HG03039 (cell line): ENCODE results near the gene IL2.

Experiments
- ATAC-seq: cut with Tn5 transposase; IDR thresholded peaks from one replicate; pipeline ENCODE4 v1.9.1; 2021; ENCODE audit warnings: mild to moderate bottlenecking, moderate library complexity; ENCODE audit not compliant: unreplicated experiment

Gene IL2

DNA sequence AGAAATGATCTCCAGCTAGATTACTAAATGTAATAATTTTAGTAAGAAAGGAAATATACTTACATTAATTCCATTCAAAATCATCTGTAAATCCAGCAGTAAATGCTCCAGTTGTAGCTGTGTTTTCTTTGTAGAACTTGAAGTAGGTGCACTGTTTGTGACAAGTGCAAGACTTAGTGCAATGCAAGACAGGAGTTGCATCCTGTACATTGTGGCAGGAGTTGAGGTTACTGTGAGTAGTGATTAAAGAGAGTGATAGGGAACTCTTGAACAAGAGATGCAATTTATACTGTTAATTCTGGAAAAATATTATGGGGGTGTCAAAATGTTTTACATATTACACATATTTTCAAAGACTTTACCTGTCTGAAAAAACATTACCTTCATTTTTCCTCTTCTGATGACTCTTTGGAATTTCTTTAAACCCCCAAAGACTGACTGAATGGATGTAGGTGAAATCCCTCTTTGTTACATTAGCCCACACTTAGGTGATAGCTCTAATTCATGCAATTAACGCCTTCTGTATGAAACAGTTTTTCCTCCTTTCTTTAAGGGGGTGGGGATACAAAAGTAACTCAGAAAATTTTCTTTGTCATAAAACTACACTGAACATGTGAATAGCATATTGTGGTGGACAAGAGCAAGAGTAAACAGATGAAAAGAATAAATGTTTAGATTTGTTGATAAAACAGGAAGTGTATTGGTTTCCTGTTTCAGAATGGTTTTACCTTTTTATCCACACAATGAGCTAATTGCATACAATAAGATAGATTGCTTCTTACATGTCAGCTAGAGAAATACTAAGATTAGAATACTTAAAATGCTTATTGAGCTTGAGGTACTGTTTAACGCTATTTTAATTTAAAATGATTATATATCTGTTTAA is at the start of gene IL2:
TSS of gene IL2 (minus strand) at position 495 of the 886 bp plus-strand sequence. CDS start at position 210, 285 bp downstream.
- ATAC-seq: no peak

DNA sequence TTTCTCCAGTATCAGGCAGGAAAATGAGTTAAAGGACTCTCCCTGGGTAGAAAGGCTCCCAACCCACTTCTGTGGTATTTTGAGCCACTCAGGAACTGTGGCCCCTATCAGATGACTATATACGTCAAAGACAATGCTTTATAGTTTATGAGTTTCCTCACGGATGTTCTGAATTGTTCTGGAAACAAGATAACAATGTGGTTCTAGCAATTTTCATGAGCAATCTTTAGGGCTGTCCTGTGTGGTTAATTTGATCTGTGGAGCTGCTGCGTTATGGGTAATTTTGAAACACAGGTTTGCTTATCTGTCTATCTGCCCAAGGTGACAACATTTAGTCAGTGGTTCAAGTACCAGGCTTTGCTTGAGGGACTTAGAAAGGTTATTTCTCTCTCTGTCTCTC is 46.7 kb upstream of the IL2 start:
- no peak for ATAC-seq

DNA sequence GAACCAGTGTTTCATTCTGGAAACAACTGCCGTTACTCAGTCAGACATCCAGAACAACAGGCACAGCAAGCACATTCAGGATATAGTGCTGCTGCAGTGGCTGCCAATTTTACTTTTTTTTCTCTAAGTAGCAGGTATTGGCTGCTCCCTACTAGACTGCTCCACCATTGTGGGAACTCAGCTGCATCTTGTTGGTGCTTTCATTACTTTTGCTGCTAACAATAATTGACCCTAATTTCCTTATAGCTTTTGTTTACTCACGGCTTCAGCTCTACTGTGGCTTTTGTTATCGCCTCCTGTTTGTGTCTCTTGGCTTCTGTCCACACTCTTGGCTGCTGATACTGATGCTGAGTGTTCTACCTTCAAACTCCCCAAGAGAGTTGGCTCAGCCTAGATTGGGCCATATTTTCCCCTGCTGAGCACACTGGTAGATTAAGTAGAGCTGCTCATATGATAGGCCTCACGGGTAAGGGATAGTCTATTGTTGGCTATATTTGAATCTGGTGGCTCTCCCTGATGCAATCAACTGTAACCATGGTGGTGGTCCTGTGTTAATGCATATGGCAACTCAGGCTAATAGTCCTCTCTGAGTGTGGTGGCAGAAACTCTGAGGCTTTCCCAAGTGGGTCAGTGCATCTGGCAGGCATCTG is 44.5 kb upstream of the IL2 start:
- ATAC-seq: no peak

DNA sequence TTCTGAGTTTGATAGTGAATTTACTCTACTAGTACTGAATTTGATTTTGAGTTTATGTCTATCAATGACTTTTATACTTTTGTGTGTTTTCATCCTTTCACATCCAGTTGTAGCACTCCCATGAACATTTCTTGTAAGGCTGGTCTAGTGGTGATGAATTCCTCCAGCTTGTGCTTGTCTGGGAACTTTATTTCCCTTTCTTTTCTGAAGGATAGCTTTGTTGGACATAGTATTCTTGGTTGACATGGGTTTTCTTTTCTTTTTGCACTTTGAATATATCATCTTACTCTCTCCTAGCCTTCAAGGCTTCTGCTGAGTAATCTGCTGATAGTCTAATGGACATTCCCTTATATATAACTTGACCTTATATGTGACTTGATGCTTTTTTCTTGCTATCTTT is 32.5 kb upstream of the IL2 start:
- ATAC-seq: no peak

DNA sequence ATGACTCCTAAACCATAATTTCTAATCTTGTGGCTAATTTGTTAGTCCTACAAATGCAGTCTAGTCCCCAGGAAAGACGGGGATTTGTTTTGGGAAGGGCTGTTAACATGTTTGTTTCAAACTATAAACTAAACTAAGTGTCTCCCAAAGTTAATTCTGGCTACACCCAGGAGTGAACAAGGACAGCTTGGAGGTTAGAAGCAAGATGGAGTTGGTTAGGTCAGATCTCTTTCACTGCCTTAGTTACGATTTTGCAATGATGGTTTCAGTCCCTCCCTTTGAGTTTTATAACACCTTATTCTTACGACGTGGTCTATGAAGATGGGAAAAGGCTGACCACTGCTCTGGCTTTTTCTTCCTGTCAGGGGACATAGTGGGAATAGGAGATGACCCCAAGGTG is 27.0 kb upstream of the IL2 start:
- ATAC-seq: no peak

DNA sequence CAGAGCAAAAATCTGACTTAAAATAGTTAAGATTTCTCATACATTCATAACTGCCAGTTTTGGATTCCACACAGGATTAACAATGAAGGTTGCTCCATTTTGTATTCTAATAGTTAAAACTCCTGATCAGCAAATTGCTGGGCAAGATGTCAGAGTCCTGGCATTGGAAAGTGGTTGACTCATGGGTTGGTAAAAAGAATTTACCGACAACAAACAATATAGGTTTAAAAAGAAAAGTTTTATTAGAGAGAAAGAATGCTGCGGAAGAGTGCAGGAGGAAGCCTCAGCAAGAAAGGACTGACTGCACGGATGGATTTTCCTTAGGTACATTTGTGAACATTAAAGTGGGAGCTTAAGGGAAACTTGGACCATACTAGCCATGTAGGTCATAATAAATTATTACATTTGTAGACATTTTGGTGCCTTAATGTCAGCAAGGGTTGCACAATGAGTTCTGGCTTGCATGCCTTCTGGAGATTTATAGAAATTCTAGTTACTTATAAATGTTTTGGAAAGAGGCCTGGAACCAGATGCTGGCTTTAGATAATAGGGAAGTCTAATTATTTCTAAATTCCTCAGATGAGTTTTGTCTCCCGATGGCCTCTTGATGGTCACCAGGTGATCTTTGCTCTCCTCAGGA is 25.4 kb upstream of the IL2 start:
- ATAC-seq: no peak

DNA sequence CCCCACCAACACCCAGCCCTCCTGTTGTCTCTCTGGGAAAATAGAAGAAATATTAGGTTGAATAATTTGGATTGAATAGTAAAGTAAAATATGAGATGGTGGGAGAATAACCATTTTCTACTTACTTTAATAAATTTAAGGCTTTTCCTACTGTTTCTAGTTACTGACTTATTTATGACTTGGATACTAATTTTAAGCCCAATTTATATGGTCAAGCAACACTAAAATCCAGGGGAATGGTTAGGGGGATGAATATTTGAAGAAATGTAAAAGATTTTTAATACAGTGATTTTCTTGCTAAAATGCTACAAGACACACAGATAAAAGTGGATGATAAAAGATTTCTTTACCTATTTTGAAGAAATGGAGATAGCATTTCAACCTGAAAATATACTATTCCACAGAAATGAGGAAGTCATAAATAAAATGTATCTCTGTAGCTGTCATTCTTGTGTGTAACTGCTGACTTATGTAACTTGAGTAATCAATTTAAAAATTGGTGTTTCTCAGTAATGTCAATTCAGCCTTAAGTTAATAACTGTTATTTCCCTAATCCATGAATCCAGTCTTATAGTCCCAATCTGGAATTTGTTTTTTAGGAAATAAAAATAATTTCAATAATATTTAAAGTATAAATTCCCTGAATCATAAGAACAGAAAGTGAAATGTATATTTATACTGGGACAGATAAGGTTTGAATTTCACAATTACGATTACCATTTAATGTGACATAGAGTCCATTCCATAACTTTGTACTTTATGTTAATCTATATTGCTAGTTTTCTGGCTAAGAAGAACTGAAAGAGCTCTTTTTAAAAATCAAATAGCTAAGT is 24.3 kb upstream of the IL2 start:
- ATAC-seq: no peak

DNA sequence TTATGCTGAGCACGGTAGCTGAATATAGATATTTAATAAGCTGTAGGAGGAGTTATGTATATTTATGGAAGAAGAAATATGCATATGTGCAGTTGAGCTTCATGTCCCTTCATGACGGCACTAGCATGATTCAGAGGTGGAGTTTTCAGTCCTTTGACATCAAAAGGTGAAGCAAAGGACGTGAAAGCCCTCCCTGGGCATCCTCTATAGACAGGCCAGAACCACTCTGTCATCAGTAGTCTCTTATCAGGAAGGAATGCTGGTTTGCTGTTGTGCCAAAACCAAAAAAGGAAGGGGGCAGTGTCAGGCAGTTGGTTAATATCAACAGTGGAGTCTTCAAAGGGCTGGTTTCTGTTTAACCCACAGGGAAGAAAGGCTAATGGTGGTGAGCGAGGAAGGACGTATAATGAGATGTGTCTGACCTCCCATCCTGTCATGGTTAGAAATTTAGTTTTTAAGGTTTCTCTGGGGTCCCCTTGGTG is 23.5 kb upstream of the IL2 start:
- ATAC-seq: no peak

DNA sequence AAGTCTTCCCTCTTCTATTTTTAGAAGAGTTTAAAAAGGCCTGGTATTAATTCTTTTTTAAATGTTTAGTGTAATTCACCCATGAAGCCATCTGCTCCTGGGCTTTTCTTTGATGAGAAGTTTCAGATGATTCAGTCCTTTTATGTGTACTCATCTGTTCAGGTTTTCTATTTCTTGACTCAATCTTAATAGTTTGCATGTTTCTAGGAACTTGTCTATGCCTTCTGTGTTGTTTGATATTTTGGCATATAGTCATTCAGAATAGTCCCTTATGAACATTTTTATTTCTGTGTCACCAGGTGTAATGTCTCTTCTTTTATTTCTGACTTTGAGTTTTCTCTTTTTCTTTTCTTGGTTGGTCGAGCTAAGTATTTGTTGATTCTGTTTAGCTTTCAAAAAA is 20.2 kb upstream of the IL2 start:
- ATAC-seq: no peak

DNA sequence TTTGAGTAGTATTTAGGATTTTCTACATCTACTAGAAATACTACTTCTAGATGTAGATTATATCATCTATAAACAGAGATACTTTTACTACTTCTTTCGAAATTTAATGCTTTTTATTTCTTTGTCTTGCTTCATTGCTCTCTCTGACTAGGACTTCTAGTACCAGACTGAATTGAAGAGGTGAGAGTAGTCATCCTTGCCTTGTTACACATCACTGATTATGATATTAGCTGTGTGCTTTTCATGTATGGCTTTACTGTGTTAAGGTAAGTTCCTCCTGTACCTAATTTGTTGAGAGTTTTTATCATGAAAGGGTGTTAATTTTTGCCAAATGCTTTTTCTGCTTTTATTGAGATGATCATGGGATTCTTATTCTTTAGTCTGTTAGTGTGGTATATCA is 19.6 kb upstream of the IL2 start:
- no peak for ATAC-seq

DNA sequence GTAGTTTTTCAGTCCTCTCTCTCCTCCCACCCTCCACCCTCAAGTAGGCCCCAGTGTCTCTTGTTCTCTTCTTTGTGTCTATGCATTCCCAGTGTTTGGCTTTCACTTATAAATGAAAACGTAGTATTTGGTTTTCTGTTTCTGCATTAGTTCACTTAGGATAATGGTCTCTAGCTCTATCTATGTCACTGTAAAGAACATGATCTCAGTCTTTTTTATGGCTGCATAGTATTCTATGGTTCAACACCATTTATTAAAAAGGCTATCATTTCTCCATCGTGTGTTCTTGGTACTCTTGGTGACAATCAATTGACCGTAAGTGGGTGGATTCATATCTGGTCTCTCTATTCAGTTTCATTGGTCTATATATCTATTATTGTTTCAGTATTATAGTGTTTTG is 18.7 kb upstream of the IL2 start:
- no peak for ATAC-seq

DNA sequence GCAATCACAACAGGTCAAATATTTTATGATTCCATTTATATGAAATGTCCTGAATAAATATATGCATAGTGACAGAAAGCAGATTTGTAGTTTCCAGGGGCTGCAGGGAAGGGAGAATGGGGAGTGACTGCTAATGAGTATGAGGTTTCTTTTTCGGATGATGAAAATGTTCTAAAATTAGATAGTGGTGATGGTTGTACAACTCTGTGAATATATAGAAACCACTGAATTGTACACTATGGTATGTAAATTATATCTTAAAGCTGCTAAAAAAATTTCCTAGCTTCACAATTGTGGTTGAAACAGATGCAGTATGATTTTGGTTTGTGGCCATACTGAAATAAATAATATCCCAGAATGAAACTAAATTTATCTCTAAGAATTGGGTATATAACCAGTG is 12.9 kb upstream of the IL2 start:
- no peak for ATAC-seq

DNA sequence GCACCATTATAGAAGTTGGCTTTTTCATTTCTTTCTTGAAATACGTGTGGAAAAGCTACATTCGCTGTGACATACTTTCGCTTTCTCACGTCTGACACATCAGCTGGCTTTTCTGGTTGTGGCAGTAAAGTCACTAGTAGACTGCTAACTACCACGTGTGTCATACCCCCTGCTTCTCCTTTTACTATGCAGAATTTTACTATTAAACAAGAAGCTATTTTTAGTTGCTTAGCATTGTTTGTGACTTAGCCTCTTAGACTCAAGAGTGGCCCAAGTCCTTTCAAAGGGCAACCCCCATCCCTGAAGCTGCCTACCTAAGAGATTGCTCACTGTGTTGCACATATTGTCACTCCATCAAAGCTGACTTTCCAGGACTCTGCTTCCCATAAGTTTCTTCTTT is 2.1 kb upstream of the IL2 start:
- peak; percentile 76 for ATAC-seq

DNA sequence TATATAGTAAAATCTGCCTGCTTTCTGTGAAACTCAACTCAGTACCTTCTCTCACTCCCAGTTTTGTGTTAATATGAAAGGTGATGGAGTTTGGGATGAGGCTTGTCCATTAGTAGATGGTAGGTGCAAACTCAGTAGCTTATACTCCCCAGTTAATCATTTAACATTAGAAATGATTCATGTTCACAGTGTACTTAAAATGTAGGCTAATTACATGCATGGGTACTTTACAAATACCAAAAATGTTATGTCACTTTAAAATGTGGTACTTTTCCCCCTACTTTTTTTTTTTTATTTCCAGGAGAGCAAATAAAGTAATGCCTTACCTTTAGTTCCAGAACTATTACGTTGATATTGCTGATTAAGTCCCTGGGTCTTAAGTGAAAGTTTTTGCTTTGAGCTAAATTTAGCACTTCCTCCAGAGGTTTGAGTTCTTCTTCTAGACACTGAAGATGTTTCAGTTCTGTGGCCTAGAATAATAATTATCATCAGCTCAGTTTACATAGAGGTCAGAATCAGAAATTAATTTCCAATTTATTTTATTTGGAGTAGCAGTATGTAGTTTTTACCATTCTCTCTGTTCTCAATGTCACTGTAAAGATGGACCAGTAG is 3.0 kb downstream of the IL2 start:
- ATAC-seq: no peak

DNA sequence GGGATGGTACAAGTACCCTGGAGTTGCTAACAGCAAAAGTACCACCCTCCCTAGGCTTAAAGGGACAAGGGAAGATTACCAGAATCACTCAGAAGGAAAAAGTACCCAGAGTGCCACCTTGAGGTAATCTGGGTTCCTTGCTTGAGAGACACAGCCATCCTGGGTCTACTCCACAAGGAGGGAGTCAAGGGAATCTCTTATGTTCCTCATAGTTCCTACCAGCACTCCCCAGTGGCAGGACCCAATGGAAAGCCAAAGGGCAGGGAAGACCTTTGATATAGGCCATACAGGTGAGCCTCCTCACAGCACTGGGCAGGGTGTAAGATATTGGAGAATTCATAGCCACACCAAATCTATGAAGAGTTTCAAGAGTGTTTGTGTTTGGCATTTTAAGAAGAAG is 5.7 kb downstream of the IL2 start:
- no peak for ATAC-seq

DNA sequence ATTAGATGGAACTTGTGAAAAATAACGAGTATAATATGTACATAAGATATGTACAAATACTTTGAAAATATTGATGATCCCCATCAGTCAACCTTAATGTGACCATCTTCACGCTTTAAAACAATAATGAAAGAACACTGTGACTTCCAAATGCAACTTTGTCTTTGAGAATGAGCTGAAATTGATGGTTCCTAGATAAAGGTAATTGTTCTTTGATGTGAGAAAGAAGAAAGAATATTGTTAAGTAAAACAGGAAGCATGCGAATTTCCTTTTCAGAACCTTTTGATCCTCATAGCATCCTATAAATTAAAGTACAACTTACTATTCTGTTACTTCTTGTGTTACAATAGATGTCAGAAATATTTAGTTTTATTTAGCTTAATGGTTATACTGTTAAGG is 22.2 kb downstream of the IL2 start:
- ATAC-seq: no peak

DNA sequence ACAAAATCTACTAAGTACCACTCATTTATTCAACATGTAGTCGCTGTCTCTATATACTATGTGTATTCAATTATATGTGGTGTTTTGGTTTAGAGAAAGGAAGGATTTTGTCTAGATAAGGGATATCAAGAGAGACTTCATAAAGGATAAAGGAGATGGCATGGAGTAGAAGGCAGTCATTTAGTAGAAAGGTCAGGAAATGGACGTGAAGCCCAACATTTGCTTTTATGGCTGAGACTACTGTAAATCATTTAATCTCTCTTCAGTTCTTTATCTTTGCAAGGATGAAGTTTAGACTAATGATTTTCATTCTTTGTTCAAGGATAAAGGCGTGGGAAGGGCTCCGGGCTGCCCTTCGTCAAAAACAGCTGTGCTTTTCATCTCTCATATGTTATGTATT is 25.2 kb downstream of the IL2 start:
- ATAC-seq: no peak

DNA sequence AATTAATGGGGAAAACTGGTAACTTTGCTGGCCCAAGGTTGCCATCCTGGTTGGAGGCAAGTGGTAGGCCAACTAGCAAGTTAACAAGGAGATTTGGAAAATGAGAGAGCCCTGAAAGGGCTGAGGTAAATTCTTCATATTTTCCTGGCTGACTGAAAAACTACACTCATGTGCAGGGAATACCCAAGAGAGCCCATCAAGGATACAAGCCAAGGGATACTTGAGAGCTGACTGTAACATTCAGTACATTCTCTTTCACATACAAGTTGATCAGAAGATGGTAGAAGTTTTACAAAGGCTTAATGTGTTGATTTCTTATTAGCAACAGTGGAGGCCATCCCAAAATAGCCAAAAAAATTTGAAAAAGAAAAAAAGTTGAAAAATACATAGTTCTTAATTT is 33.3 kb downstream of the IL2 start:
- ATAC-seq: no peak

DNA sequence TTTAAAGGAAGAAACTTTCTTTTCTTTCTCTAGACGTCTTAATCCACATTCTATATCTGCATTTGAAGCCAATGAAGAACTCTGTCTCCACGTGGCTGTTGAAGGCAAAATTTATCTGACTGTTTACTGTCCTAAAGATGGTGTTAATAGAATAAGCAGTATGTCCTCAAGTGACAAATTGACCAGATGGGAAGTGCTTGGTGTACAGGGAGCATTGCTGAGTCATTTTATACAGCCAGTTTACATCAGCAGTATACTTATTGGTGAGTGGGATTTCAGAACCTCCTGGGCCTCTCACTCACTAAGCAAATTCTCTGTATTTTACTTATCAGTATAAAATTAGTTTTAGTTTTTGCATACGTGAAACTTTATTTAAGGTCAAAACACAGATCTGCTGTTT is 44.0 kb downstream of the IL2 start:
- ATAC-seq: peak; percentile 82

DNA sequence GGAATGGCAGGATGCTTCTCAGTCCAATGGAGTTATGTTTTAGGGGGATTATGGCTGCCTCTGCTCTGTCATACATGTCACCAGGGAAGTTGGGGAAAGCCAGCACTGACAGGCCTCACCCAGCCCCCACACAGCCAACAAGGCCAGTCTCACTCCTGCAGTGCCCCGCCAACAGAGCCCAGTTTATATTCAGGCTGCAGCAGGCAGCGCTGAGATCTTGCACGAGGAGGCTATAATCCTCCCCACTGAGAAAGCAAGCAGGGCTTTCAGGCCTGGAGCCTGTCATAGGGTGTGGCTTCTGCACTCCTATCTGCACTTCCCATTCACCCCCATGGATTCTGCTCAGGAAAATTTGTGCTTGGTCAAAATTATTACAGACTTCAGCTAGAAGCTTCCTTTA is 52.7 kb downstream of the IL2 start:
- ATAC-seq: no peak
